Omental fat pad (tissue), 4 donors: ENCODE data around the gene DOCK4. TPM values are rescaled to one million over a fixed set of nuclear protein-coding genes. Genes with fewer than 3 reads are reported as not detected.

Experiments used
- ATAC-seq: fragments of 150-250 bp; one replicate; pipeline ENCODE4 v1.9.1; 2016; ENCODE audit warnings: mild to moderate bottlenecking, moderate library complexity; ENCODE audit not compliant: low FRiP score
- DNase-seq: peaks from one replicate; pipeline ENCODE4 v3.0.0-alpha.2; 2019; ENCODE audit warnings: low spot score
- total RNA-seq, 4 donors: library from RNA; depleted of rRNA; stranded (reverse); fragments of >200 nt; gene quantifications; one replicate each; pipeline ENCODE4 v1.1.0, GENCODE V29; 2016
- TF ChIP-seq, protein P1 (sequence below), 3 donors: fragments of 450-650 bp; IDR thresholded peaks; one replicate each; pipeline ENCODE4 v1.5.1; 2016 to 2017; ENCODE audit warnings: antibody characterized with exemption in 3 of 3, mild to moderate bottlenecking in 3 of 3, moderate library complexity in 2 of 3

DOCK4 gene
- total RNA-seq, 4 donors from 2014 or later = 47.5 to 86.9 (median 59.7) TPM

DNA sequence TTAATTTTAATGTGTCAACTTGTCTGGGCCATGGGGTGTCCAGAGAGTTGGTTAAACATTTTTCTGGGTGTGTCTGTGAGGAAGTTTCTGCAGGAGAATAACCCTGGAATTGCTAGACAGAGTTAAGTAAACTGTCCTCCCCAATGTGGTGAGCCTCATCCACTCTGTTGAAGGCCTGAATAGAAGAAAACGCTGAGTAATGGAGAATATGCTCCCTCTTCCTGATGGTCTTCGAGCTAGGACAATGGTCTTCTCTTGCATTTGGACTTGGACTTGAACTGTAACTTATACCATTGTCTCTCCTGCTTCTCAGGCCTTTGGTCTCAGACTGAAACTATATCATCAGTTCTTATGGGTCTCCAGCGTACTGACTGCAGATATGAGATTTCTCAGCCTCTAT is 347.9 kb downstream of the DOCK4 start:
- TF ChIP-seq, protein P1, sequence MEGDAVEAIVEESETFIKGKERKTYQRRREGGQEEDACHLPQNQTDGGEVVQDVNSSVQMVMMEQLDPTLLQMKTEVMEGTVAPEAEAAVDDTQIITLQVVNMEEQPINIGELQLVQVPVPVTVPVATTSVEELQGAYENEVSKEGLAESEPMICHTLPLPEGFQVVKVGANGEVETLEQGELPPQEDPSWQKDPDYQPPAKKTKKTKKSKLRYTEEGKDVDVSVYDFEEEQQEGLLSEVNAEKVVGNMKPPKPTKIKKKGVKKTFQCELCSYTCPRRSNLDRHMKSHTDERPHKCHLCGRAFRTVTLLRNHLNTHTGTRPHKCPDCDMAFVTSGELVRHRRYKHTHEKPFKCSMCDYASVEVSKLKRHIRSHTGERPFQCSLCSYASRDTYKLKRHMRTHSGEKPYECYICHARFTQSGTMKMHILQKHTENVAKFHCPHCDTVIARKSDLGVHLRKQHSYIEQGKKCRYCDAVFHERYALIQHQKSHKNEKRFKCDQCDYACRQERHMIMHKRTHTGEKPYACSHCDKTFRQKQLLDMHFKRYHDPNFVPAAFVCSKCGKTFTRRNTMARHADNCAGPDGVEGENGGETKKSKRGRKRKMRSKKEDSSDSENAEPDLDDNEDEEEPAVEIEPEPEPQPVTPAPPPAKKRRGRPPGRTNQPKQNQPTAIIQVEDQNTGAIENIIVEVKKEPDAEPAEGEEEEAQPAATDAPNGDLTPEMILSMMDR (IDR thresholded peaks at IDR 0.05) = no peak
- DNase-seq = no peak
- no peak for ATAC-seq

DNA sequence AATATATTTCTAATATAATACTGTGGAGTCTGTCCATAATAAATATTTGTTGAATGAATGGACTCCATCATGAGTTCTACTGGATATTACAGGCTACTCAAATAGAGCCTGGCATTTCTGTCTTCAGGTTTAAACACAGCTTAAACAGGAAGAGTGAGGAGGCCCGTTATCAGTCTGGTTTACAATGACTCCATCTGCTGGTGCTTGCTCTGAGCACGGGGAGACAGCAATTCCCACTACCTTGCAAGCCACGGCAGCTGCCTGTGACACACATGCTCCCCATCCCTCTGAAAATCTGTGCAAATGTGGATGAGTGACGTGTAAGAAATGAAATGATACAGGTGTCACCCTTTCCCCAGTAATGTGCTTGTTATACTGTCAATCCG is 350.4 kb downstream of the DOCK4 start:
- DNase-seq (no peak), ATAC-seq (no peak)
- TF ChIP-seq, protein P1 (IDR thresholded peaks at IDR 0.05) = no peak

DNA sequence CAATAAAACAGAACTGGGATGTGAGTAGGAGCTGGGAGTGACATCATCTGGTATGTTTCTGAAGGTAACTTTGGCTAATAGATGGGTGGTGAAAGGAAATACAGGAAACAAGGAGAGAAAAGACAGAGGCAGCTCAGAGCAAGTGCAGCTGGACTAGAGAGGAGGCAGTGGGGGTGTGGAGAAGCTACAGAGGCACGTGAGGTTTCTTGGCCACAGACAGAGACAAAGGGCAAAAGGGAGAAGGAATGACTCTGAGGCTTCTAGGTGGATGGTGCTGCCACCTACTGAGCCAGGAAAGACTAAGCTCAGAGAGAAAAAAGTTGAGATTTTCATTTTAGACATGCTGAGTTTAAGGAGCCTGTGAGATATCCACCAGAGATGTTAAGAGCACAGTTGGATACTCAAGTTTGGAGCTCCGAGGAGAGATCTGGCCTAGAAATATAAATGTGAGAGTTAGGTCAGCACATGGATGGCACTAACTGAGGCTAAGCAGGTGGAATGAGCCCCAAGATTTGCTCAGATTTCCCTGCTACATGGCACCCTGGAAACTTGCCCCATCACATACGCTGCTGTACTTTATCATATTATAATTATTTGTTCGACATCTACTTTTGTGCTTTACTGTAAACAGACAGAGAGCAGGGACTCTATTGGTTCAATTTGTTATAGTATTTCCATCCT is 350.9 kb downstream of the DOCK4 start:
- ATAC-seq (no peak), DNase-seq (no peak)
- TF ChIP-seq, protein P1 (IDR thresholded peaks at IDR 0.05) = no peak

DNA sequence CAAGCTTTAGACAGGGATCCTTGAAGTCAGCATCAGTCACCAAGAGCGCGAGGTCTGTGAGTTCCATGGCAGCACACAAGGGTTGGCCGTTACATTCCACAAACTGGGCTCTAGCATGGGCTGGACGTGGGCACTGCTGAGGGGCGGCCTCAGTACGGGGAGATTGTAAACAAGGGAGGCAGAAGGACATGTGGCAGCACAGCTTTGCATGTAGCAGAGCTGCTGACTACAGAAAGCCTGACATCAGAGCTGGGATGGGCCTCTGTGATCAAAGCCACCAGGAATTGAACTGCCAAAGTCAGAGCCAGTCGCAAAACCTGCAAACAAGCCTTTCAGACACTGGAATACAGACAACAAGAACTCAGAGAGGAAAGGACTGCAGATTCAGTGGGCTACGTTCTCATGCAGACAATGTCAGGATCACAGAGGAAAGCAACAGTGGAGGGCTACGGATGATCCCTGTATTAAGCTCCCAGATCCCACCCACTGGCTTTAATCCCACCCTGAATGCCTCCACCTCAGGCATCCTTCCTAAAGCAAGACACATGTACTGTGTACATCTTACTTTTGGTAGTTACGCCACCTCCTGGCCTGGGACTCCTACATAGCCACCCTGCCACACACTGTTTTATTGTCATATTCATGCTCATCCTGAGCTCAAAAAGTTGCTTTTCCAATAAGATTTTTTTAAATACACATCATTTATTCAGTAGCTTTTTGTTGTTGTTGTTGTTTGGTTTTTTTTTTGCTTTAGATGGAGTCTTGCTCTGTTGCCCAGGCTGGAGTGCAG is 352.8 kb downstream of the DOCK4 start:
- ATAC-seq = no peak

DNA sequence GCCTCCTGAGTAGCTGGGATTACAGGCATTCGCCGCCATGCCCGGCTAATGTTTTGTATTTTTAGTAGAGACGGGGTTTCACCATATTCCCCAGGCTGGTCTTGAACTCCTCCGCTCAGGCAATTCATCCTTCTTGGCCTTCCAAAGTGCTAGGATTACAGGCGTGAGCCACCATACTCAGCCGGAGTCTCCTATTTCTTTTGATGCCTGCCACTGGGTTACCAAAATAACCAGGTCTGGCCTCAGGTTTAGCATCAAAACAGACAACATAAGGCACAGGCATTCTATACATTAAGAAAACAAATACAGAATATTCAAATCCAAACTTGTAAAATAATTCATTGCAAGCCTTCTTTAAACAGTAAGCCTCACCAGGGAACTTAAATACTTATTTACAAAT is 354.1 kb downstream of the DOCK4 start:
- no peak for DNase-seq
- no peak for ATAC-seq
- TF ChIP-seq, protein P1 (IDR thresholded peaks at IDR 0.05) = no peak

More for the DNA sequence above, 352.8 kb downstream of the DOCK4 start:
- TF ChIP-seq, protein P1 (IDR thresholded peaks at IDR 0.05) = no peak
- DNase-seq = no peak

DNA sequence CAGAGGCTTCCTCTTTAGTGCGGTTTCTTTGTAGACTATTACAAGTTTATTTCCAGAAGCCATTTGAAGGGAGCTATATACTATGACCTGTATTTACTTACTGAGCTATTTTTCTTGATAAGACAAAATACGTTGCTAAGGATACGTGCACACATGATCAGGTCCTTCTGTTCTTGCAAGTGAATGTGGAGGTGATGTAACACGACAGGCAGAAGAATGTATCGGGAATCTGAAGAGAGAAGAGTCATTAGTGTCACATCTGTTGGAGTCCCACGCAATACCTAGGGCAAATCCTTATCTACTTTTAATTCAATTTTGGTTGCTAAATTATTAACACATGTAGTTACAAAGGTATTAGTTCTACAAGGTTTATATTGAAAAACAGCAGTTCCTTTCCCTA is 359.3 kb downstream of the DOCK4 start:
- DNase-seq (no peak), ATAC-seq (no peak)
- TF ChIP-seq, protein P1 (IDR thresholded peaks at IDR 0.05) = no peak

DNA sequence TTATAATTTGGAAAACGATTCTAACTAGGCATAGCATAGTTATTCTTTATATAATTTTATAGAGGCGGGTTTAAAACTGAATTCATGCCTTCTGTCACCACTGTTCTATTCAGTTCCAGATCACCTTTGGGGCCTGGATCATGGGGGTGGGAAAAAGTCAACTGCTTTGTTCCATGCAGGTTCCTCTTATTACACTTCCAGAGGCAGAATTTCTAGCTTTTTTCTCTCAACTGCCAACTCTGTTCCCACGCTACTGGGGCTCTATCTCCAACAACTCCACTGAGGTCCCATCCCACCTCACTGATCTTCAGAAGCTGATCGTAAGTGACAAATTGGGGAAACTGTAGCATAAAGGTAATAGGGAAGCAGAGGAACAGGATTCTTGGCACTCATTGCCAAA is 360.3 kb downstream of the DOCK4 start:
- ATAC-seq (no peak), DNase-seq (no peak)
- TF ChIP-seq, protein P1 (IDR thresholded peaks at IDR 0.05) = no peak
